ENCODE data around the gene KRT32. TPM values are rescaled to one million over a fixed set of nuclear protein-coding genes. Genes with fewer than 3 reads are reported as not detected.

KRT32 gene
- total RNA-seq, 1 donor from 2014 or later = not detected

DNA sequence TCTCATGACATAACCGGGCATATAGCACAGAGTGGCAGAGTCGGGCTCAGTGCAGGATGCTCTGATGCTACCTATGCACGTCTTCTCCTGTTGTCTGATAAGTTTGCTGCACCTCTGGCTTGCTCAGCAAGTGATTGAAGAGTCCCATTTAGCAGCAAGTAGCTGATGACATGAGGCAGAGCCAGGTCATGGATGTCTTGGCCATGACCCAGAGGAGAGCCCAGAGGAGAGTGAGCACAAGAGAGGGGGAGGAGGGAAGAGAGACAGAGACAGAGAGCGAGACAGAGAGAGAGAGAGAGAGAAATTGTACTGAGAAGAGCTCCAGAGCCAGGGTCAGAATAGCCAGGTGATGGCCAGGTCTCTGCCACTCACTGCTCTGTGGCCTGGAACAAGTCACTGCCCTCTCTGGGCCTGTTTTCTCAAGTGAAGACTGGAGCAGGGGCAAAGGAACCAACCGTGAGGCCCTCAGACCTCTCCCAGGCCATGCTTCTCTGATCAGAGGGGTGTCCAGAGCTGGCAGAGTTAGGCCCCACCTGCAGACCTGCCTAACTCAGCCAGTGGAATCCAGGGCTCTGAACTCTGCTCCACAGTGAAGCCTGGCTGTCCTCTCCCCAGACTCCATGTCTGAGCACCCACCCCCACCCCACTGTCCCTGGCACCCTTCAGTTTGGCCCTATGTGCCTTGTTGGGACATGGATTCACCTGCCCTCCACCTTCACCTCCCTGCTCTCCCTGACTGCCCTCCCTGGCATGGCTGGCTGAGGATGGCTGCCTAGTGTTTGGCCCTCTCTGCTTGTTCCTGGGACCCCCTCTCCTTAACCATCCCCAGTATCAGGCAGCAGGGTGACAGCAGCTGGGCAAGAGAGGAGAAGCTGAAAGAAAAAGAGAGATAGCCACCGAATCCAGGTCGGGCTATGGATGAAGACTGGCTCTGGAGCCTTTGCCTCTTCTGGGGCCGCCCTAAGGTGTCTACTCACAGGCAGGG lies 18.0 kb upstream of the KRT32 start:
- H3K36me3 Mint-ChIP-seq = no peaks in the 10 kb centered on the region

DNA sequence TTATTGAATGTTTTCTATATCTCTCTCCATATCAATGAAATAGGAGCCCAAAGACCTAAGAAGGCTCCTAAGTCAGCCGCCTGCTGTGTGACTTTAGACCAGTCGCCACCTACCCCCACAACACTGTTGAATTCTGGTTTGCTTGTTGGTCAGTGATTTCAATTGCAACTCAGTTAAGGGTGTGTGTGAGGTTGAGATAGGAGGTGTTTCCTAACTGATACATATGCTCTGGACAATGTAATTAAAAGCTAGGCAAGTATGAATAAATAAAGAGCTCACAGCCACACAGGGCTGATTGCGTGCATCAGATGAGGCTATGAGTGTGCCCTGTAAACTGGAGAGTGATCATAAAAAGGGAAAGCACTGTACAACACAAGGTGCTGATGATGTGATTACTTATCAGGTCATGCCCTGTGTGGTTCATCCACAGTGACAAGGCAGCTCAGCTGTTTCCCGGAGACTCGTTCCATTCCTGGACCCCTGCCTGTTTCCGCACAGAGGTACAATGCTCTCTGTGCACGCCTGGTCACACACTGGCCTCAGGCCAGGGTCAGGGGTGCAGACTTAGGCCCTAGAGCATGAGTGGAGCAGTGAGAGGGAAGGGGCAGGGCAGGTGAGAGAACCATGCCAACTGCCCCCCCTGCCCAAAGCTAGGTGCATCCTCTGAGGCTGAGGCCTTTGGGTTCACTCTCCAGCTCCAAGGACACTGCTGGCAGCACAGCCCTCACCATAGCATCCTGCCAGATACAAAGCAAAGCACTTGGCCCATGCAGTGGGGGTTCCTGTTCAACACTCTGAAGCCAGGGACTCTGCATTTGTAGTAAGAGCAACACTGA lies 17.0 kb upstream of the KRT32 start:
- no peak overlapping the region for H3K4me3 Mint-ChIP-seq
- H3K9me3 Mint-ChIP-seq = no peaks in the 10 kb centered on the region
- H3K27me3 Mint-ChIP-seq (ENCODE audit: low read depth) = no peaks in the 10 kb centered on the region

More for the DNA sequence above, 18.0 kb upstream of the KRT32 start:
- H3K27me3 Mint-ChIP-seq (ENCODE audit: low read depth) = no peaks in the 10 kb centered on the region
- no peaks in the 10 kb centered on the region for H3K9me3 Mint-ChIP-seq
- no peak overlapping the region for H3K27ac Mint-ChIP-seq
- no peak overlapping the region for H3K4me3 Mint-ChIP-seq
- TF ChIP-seq, protein P1, sequence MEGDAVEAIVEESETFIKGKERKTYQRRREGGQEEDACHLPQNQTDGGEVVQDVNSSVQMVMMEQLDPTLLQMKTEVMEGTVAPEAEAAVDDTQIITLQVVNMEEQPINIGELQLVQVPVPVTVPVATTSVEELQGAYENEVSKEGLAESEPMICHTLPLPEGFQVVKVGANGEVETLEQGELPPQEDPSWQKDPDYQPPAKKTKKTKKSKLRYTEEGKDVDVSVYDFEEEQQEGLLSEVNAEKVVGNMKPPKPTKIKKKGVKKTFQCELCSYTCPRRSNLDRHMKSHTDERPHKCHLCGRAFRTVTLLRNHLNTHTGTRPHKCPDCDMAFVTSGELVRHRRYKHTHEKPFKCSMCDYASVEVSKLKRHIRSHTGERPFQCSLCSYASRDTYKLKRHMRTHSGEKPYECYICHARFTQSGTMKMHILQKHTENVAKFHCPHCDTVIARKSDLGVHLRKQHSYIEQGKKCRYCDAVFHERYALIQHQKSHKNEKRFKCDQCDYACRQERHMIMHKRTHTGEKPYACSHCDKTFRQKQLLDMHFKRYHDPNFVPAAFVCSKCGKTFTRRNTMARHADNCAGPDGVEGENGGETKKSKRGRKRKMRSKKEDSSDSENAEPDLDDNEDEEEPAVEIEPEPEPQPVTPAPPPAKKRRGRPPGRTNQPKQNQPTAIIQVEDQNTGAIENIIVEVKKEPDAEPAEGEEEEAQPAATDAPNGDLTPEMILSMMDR (IDR thresholded peaks at IDR 0.05; ENCODE audit: unreplicated experiment) = no peak
- no peak for DNase-seq (ENCODE audit: low spot score in 2 of 2, unreplicated experiment in 2 of 2)
- peaks cover 11% of the 10 kb centered on the region for H3K4me1 Mint-ChIP-seq

GRCh38 chr17:41483531-41483930 lies 16.3 kb upstream of the KRT32 start:
- DNase-seq (ENCODE audit: low spot score in 2 of 2, unreplicated experiment in 2 of 2) = no peak
- Mint-ChIP-seq H3K36me3 (no peaks in the 10 kb centered on the region), H3K27me3 (ENCODE audit: low read depth) (no peaks in the 10 kb centered on the region), H3K4me3 (no peak overlapping the region), H3K9me3 (no peaks in the 10 kb centered on the region), H3K27ac (no peak overlapping the region), H3K4me1 (peaks cover 11% of the 10 kb centered on the region)
- TF ChIP-seq, protein P1 (IDR thresholded peaks at IDR 0.05; ENCODE audit: unreplicated experiment) = no peak

More for the DNA sequence above, 17.0 kb upstream of the KRT32 start:
- TF ChIP-seq, protein P1 (IDR thresholded peaks at IDR 0.05; ENCODE audit: unreplicated experiment) = no peak
- DNase-seq (ENCODE audit: low spot score in 2 of 2, unreplicated experiment in 2 of 2) = no peak
- Mint-ChIP-seq H3K36me3 (no peaks in the 10 kb centered on the region), H3K27ac (no peak overlapping the region), H3K4me1 (peaks cover 11% of the 10 kb centered on the region)

DNA sequence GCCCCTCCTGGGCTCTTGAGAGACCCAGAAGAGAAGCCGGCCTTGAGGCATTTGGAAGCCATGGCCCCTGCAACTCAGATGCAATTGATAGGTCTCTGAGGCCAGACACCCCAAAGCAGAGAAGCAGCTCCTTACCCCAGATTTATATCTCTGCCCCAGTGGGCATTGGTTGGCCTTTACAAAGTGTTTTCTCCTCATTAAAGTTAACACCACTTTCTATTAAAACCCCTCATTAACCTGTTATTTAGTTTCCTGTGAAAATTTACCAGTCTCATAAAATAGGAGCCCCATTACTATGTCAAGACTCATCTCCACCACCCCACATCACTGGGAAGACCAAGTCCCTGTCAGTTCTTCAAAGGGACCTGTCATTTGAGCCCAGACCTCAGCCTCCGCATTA lies 13.8 kb upstream of the KRT32 start, which contains the start of gene KRT35:
TSS of gene KRT35 (minus strand) at position 116 of the 400 bp plus-strand sequence. CDS start at position 62, 54 bp downstream.
- Mint-ChIP-seq H3K4me3 (no peak within 1 kb of the TSS), H3K9me3 (no peaks in the 10 kb centered on the region), H3K4me1 (peaks cover 11% of the 10 kb centered on the region), H3K27ac (no peak within 1 kb of the TSS), H3K27me3 (ENCODE audit: low read depth) (no peaks in the 10 kb centered on the region), H3K36me3 (no peaks in the 10 kb centered on the region)
- TF ChIP-seq, protein P1 (IDR thresholded peaks at IDR 0.05; ENCODE audit: unreplicated experiment) = no peak
- no peak for DNase-seq (ENCODE audit: low spot score in 2 of 2, unreplicated experiment in 2 of 2)

DNA sequence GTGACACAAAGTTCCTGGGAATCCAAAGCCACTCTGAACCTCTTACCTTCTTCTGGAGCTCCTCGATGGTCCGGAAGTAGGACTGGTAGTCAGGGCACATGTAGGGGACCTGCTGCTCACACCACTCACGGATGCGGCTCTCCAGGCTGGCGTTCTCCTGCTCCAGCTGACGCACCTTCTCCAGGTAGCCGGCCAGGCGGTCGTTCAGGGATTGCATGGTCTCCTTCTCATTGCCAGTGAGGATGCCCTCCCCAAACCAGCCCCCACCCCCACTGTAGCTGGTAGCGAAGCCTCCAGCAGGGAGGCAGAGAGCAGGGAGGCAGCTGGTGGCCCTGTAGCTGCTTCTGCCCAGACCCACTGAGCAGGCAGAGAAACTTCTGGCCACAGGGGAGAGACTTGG lies 13.4 kb upstream of the KRT32 start:
- DNase-seq (ENCODE audit: low spot score in 2 of 2, unreplicated experiment in 2 of 2) = no peak
- H3K9me3 Mint-ChIP-seq = no peaks in the 10 kb centered on the region
- no peaks in the 10 kb centered on the region for H3K36me3 Mint-ChIP-seq
- H3K27me3 Mint-ChIP-seq (ENCODE audit: low read depth) = no peaks in the 10 kb centered on the region
- H3K27ac Mint-ChIP-seq = no peak overlapping the region
- H3K4me1 Mint-ChIP-seq = peaks cover 11% of the 10 kb centered on the region
- no peak overlapping the region for H3K4me3 Mint-ChIP-seq
- TF ChIP-seq, protein P1 (IDR thresholded peaks at IDR 0.05; ENCODE audit: unreplicated experiment) = no peak

Data from mesothelial cell of epicardium (in vitro differentiated cells).